GM12864 (cell line): ENCODE results near the gene NEK2.
"Not testable (repeated sequence)": the region's sequence is repeated elsewhere in the genome, so short reads cannot be mapped to it uniquely, and the experiment has no call there.

Experiments
- DNase-seq: peaks from one replicate; pipeline ENCODE4 v3.0.0-alpha.2; 2011; ENCODE audit warnings: low read depth
- H3K4me3 ChIP-seq: 2 replicates; pipeline ENCODE4 v1.5.1; 2011; ENCODE audit warnings: mild to moderate bottlenecking, low read depth, low read length, control low read depth
- TF ChIP-seq, protein P1 (sequence below): IDR thresholded peaks from 2 replicates; pipeline ENCODE4 v1.5.1; 2011; ENCODE audit warnings: low read depth, mild to moderate bottlenecking, moderate library complexity, low read length, control low read depth, inconsistent platforms; ENCODE audit errors: missing control alignments

NEK2 gene

DNA sequence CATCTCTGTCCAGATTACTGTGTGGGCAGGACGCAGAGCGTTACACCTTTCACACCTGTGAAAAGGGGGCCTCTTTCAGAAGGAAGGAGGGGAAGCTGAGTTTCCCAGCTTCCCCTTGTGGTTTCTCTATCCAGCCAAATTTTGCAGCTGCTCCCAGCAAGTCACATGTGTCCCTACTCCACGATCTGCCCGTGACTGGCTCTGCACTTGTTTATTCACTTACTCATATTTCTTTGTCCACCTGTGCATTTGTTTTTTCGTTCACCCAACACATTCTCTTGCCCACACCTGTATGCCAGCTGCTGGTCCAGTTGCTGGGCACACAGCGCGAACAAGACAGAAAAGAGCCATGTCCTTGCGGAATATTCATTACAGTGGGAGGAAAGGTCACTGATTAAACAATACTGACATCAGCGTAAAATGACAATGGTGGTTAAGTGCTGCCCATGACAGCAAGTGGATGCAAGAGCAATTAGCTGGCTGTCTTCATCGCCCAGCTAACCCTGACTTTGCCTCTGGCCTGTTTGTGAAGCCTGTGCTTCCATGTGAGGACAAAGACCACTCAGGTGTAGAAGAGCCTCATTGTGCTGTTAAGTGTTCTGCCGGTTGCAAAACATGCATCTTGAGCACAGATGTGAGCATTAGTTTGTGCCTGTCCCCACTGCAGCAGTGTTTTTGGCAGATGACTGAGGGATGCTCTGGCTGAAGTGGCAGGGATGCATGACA, 28.6 kb upstream of the NEK2 start:
- no peak for DNase-seq
- H3K4me3 ChIP-seq = no peak overlapping the region
- TF ChIP-seq, protein P1, sequence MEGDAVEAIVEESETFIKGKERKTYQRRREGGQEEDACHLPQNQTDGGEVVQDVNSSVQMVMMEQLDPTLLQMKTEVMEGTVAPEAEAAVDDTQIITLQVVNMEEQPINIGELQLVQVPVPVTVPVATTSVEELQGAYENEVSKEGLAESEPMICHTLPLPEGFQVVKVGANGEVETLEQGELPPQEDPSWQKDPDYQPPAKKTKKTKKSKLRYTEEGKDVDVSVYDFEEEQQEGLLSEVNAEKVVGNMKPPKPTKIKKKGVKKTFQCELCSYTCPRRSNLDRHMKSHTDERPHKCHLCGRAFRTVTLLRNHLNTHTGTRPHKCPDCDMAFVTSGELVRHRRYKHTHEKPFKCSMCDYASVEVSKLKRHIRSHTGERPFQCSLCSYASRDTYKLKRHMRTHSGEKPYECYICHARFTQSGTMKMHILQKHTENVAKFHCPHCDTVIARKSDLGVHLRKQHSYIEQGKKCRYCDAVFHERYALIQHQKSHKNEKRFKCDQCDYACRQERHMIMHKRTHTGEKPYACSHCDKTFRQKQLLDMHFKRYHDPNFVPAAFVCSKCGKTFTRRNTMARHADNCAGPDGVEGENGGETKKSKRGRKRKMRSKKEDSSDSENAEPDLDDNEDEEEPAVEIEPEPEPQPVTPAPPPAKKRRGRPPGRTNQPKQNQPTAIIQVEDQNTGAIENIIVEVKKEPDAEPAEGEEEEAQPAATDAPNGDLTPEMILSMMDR = no peak

DNA sequence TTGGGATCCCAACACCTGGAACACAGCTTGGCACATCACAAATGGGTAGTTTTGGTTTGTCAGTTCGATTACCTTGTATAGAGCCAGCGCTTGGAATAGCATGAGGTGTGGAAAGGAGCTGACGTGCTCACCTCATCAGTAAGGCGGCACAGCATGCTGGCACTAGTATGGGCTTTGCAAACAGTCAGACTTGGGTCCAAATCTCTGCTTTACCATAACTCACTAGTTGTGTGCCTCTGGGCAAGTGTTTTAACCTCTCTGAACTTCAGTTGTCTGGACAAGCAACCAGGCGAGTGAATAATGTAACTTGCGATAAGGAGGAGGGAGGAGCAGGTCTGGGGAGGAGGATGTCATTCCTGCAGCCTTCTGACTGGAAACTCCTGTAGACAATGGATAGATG, 26.3 kb upstream of the NEK2 start:
- H3K4me3 ChIP-seq = no peak overlapping the region
- TF ChIP-seq, protein P1 = no peak

DNA sequence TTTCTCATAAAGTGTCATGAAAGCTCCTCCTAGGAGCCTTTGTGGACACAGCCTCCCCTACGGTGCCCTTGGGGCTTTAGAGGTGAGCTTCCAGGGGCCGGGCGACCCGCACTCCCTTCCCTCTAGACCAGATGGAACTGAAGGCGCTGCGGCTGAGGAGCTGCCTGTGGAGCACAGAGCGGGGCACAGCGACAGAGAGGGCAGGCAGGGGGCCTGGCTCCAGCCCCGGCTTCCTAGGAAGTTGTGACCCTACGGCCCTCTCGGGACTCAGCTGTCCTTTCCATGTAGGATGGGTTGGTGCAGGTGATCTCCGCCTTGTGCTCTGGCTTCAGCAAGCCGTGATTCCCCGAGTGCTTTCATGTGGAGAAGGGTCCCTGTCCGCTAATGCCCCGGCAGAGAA, 23.6 kb upstream of the NEK2 start:
- TF ChIP-seq, protein P1 = no peak
- no peak for DNase-seq
- H3K4me3 ChIP-seq = no peak overlapping the region

More for the DNA sequence above, 26.3 kb upstream of the NEK2 start:
- DNase-seq = no peak

GRCh38 chr1:211698161-211699026, 23.0 kb upstream of the NEK2 start:
- TF ChIP-seq, protein P1 = peak; percentile 96
- DNase-seq = peak; percentile 47
- no peak overlapping the region for H3K4me3 ChIP-seq

DNA sequence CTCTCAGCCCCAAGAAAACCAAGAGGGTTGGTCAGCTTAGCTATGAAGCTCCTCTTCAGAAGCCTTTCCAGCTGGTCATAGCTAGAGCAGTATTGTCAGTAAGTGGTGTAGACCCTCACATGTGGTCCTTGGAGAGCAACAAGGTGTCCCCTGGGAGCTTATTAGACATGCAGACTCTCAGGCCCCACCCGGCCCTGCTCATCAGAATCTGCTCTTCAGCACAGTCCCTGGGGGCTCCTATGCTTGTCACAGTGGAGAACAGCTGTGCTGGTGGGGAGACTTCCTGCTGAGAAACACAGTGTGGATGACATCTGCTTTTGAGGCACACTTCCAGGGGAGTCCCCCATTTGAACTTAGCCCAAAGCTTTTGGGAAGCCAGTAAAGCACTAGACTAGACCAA, 21.9 kb upstream of the NEK2 start:
- TF ChIP-seq, protein P1 = no peak
- no peak overlapping the region for H3K4me3 ChIP-seq
- DNase-seq = peak; percentile 41

GRCh38 chr1:211695135-211695816, 19.9 kb upstream of the NEK2 start:
- TF ChIP-seq, protein P1 = no peak
- H3K4me3 ChIP-seq = no peak overlapping the region
- peak; percentile 76 for DNase-seq

- H3K4me3 ChIP-seq, DNase-seq: not testable (repeated sequence)
These were observed 18.5 kb upstream of the NEK2 start for GRCh38 chr1:211693911-211694310.
